ENCODE measurements around the gene ABCB4. TPM values are rescaled to one million over a fixed set of nuclear protein-coding genes. Genes with fewer than 3 reads are reported as not detected.

The ABCB4 gene
- polyA plus RNA-seq, 1 donor (not counting 4 experiments of a cell fraction or from before 2014, with no cell fraction given), result not detected

GRCh38 chr7:87459941-87460340 lies 15.5 kb downstream of the ABCB4 start:
- dilution Hi-C loops (cut with MboI; ENCODE audit: extremely low pct_ligation_motif_present, low sequenced_read_pairs), result no loop called here
- H3K36me3 ChIP-seq (ENCODE audit: control insufficient read depth in 2 of 2, extremely low read depth in 1 of 2, insufficient read depth in 2 of 2, low read length in 2 of 2), result no peaks in the 10 kb centered on the region
- no peaks in the 10 kb centered on the region for H3K79me2 ChIP-seq (ENCODE audit: control insufficient read depth, insufficient read depth, low read length)
- FAIRE-seq, result no peak
- no peak overlapping the region for H3K27ac ChIP-seq (ENCODE audit: control insufficient read depth, insufficient read depth, low read length)
- H2AFZ ChIP-seq (ENCODE audit: control insufficient read depth, low read length), result no peak overlapping the region
- no peaks in the 10 kb centered on the region for H3K27me3 ChIP-seq (ENCODE audit: control insufficient read depth, extremely low read depth, insufficient read depth, low read length)
- H3K9me3 ChIP-seq (ENCODE audit: control insufficient read depth, low read depth, low read length), result no peaks in the 10 kb centered on the region
- TF ChIP-seq CTCF (optimal IDR thresholded peaks at IDR 0.05 in 1 of 3, IDR thresholded peaks at IDR 0.05 in 1 of 3, conservative IDR thresholded peaks at IDR 0.05 in 1 of 3; ENCODE audit: extremely low read depth in 1 of 3, insufficient read depth in 2 of 3, low read length in 3 of 3), result no peak
- TF ChIP-seq EZH2 (IDR thresholded peaks at IDR 0.05; ENCODE audit: low read length), result no peak
- H3K9ac ChIP-seq (ENCODE audit: control insufficient read depth, extremely low read depth, insufficient read depth, low read length), result no peak overlapping the region
- H3K4me3 ChIP-seq (ENCODE audit: control insufficient read depth in 2 of 3, extremely low read depth in 1 of 3, insufficient read depth in 2 of 3, low read depth in 1 of 3, low read length in 3 of 3), result no peak overlapping the region
- no peak overlapping the region for H3K4me2 ChIP-seq (ENCODE audit: control insufficient read depth, extremely low read depth, insufficient read depth, low read depth, low read length)
- H4K20me1 ChIP-seq (ENCODE audit: control insufficient read depth, extremely low read depth, insufficient read depth, low read length), result no peaks in the 10 kb centered on the region
- DNase-seq (ENCODE audit: low read depth, low spot score), result no peak
- H3K9me1 ChIP-seq (ENCODE audit: control insufficient read depth, extremely low read depth, insufficient read depth, low read length), result no peaks in the 10 kb centered on the region
- H3K4me1 ChIP-seq (ENCODE audit: control insufficient read depth, extremely low read depth, insufficient read depth, low read length), result no peaks in the 10 kb centered on the region

DNA sequence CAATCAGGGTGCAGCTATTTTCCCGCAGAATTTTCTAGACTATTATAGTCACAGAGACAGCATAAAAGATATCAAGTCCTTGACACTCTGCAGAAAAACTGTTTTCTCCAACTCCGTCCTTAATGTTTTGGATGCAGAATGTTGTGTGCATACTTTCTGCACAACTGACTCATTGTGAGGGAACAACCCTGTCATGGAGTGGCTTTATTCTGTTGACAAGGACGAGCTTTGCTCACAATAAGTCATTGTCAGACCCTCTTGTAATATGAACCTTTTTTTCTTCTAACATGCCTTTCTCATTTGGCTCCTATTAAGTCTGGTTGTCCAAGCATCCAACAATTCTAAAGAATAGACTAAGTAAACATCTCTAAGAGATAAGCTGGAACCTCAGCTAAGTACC lies 17.3 kb downstream of the ABCB4 start:
- TF ChIP-seq CTCF (optimal IDR thresholded peaks at IDR 0.05 in 1 of 3, IDR thresholded peaks at IDR 0.05 in 1 of 3, conservative IDR thresholded peaks at IDR 0.05 in 1 of 3; ENCODE audit: extremely low read depth in 1 of 3, insufficient read depth in 2 of 3, low read length in 3 of 3) (no peak), EZH2 (IDR thresholded peaks at IDR 0.05; ENCODE audit: low read length) (no peak)
- H3K9me3 ChIP-seq (ENCODE audit: control insufficient read depth, low read depth, low read length), result no peaks in the 10 kb centered on the region
- no peaks in the 10 kb centered on the region for H4K20me1 ChIP-seq (ENCODE audit: control insufficient read depth, extremely low read depth, insufficient read depth, low read length)
- no peaks in the 10 kb centered on the region for H3K9me1 ChIP-seq (ENCODE audit: control insufficient read depth, extremely low read depth, insufficient read depth, low read length)
- FAIRE-seq, result no peak
- dilution Hi-C loops (cut with MboI; ENCODE audit: extremely low pct_ligation_motif_present, low sequenced_read_pairs), result no loop called here
- DNase-seq (ENCODE audit: low read depth, low spot score), result no peak
- H3K4me1 ChIP-seq (ENCODE audit: control insufficient read depth, extremely low read depth, insufficient read depth, low read length), result no peaks in the 10 kb centered on the region
- H3K36me3 ChIP-seq (ENCODE audit: control insufficient read depth in 2 of 2, extremely low read depth in 1 of 2, insufficient read depth in 2 of 2, low read length in 2 of 2), result no peaks in the 10 kb centered on the region
- H3K4me2 ChIP-seq (ENCODE audit: control insufficient read depth, extremely low read depth, insufficient read depth, low read depth, low read length), result no peak overlapping the region
- H3K27me3 ChIP-seq (ENCODE audit: control insufficient read depth, extremely low read depth, insufficient read depth, low read length), result no peaks in the 10 kb centered on the region
- H2AFZ ChIP-seq (ENCODE audit: control insufficient read depth, low read length), result no peak overlapping the region
- H3K79me2 ChIP-seq (ENCODE audit: control insufficient read depth, insufficient read depth, low read length), result no peaks in the 10 kb centered on the region
- H3K9ac ChIP-seq (ENCODE audit: control insufficient read depth, extremely low read depth, insufficient read depth, low read length), result no peak overlapping the region
- H3K4me3 ChIP-seq (ENCODE audit: control insufficient read depth in 2 of 3, extremely low read depth in 1 of 3, insufficient read depth in 2 of 3, low read depth in 1 of 3, low read length in 3 of 3), result no peak overlapping the region
- H3K27ac ChIP-seq (ENCODE audit: control insufficient read depth, insufficient read depth, low read length), result no peak overlapping the region

Measured in keratinocyte (primary cell).